ENCODE data around the gene PARD6B. TPM values are rescaled to one million over a fixed set of nuclear protein-coding genes. Genes with fewer than 3 reads are reported as not detected.
"Not testable (repeated sequence)": the region's sequence is repeated elsewhere in the genome, so short reads cannot be mapped to it uniquely, and the experiment has no call there.

PARD6B gene
- total and polyA plus RNA-seq, 4 donors, result 0.92 to 2.6 (median 1.6) TPM

DNA sequence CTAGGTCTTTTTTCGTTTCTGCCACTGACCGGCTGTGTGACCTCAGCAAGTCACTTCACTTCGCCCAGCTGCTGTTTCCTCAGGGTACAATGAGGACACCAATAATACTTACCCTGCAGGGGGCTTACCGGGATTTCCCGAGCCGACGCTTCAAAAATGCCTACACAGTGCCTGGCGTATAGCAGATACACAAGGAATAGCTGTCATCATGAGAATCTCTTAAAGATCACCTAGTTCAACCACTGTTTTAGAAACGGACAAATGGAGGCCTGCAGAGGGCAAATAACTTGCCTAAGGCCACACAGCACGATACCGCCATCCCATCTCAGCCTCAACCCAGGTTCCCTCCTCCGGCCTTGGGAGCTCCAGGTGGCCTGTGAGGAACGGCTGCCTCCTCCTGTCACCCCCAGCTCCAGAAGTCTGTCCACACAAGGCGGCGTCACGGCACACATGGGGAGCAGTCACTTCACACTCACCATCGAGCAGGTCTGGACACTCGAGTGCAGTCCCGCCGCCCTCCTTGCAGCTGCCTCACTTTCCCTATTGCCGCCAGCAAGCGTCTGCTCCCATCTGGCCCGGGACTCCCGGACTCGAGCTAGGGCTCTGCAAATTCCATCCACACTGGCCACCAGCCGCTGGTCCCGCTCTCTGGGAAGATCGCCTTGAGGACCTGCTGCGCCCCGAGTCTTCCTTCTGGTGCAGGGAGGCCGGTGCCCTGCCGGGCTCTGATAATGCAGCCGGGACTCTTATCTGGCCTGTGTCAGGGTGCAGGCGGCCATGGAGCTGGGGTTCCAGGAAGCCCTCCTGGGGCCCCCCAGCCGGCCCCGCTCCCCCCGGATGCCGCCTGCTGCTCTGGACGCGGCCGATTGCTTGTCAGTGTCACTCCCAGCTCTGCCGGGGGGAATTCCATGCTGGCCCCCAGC, 40.5 kb upstream of the PARD6B start, which contains the start of gene RIPOR3:
Gene RIPOR3, minus strand, starts transcription at position 893 of the 923 bp plus-strand sequence. Its CDS starts 414 bp downstream, at position 479.
- Histone ChIP-seq H3K4me3 (ENCODE audit: low read length in 2 of 2) (no peak within 1 kb of the TSS), H3K9me3 (ENCODE audit: control insufficient read depth, low read length) (no peaks in the 10 kb centered on the region), H3K4me1 (ENCODE audit: control insufficient read depth in 1 of 2, insufficient read depth in 2 of 2, low read length in 2 of 2) (no peaks in the 10 kb centered on the region), H3K27ac (ENCODE audit: low read depth in 1 of 2, low read length in 2 of 2) (no peak within 1 kb of the TSS), H3K27me3 (ENCODE audit: control insufficient read depth in 1 of 2, insufficient read depth in 2 of 2, low read length in 1 of 2) (no peaks in the 10 kb centered on the region), H3K36me3 (ENCODE audit: control insufficient read depth in 1 of 2, insufficient read depth in 2 of 2, low read length in 1 of 2) (no peaks in the 10 kb centered on the region)
- intact Hi-C loops (cut with DNase I), result no loop called here
- DNase-seq (peak in 1 of 2 donors; percentile 48), ATAC-seq (ENCODE audit: low FRiP score) (peak; percentile 39)
- WGBS, 2 donors, result 30 to 31% methylated on average over 42 of the region's 42 CpGs

DNA sequence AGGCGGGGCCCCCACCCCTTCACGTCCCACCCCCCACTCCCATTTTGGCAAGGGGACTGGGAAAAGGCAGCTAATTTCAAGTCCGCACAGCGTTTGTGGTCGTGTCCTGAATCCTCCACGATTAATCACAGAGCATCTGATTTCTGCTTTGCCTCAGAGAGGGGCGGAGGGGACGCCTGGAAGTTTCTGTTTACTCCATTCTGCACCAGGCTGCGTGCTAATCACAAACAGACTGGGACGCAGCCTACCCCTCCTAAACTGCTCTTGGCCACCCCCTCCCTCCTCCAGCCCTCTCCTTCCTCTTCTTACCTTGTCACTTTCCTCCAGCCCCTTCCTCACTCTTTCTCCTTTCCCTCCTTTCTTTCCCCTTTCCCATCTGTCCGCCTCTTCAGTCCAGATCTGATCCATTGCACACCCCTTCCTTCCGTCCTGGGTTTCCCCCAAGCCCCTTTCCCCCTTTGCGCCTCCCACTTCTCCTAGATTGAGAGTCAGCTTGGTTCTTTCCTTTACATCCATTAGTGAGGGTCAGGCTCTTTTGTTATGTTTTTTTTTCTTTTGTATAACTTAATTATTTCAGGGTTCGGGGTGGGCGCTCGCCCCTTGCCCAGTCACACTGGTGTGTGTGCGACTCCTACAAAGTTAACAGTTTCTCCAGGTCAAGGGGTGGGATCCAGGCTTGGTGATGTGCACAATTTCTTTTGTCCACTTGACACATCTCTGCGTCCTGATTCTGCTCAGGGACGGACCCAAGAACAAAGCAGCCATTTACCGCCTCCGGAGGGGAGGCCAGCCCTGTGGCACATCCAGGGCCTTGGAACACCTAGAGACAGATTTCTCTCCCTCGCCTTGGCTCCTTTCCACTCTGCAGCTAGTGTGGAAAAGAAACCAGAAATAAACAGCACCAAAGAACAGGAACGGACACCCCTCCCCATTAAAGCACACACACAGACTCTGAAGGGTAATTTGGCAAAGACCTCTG, 39.5 kb upstream of the PARD6B start:
- ATAC-seq (ENCODE audit: low FRiP score) (no peak), DNase-seq (no peak)
- H3K4me1 ChIP-seq (ENCODE audit: control insufficient read depth in 1 of 2, insufficient read depth in 2 of 2, low read length in 2 of 2), result no peaks in the 10 kb centered on the region
- H3K36me3 ChIP-seq (ENCODE audit: control insufficient read depth in 1 of 2, insufficient read depth in 2 of 2, low read length in 1 of 2), result no peaks in the 10 kb centered on the region
- intact Hi-C loops (cut with DNase I), result no loop called here
- no peak overlapping the region for H3K27ac ChIP-seq (ENCODE audit: low read depth in 1 of 2, low read length in 2 of 2)
- no peaks in the 10 kb centered on the region for H3K27me3 ChIP-seq (ENCODE audit: control insufficient read depth in 1 of 2, insufficient read depth in 2 of 2, low read length in 1 of 2)
- WGBS, 2 donors, result 45 to 48% methylated on average over 23 of the region's 23 CpGs
- no peak overlapping the region for H3K4me3 ChIP-seq (ENCODE audit: low read length in 2 of 2)
- H3K9me3 ChIP-seq (ENCODE audit: control insufficient read depth, low read length), result no peaks in the 10 kb centered on the region

DNA sequence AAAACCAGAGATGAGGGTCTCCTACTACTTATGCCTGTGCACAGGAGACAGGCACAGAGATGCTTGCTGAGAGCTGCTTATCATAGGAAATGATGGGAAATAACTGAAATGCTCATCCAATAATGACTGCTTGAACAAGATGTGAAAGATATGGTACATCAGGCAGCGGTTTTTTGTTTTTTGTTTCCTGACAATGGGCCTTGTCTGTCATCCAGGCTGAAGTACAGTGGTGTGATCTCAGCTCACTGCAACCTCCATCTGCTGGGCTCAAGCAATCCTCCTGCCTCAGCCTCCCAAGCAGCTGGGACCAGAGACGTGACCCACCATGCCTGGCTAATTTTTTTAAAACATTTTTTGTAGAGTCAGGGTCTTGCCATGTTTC, 38.8 kb upstream of the PARD6B start:
- DNase-seq (no peak), ATAC-seq (ENCODE audit: low FRiP score) (no peak)
- Histone ChIP-seq H3K36me3 (ENCODE audit: control insufficient read depth in 1 of 2, insufficient read depth in 2 of 2, low read length in 1 of 2) (no peaks in the 10 kb centered on the region), H3K27me3 (ENCODE audit: control insufficient read depth in 1 of 2, insufficient read depth in 2 of 2, low read length in 1 of 2) (no peaks in the 10 kb centered on the region), H3K4me1 (ENCODE audit: control insufficient read depth in 1 of 2, insufficient read depth in 2 of 2, low read length in 2 of 2) (no peaks in the 10 kb centered on the region), H3K4me3 (ENCODE audit: low read length in 2 of 2) (no peak overlapping the region), H3K27ac (ENCODE audit: low read depth in 1 of 2, low read length in 2 of 2) (no peak overlapping the region), H3K9me3 (ENCODE audit: control insufficient read depth, low read length) (no peaks in the 10 kb centered on the region)
- intact Hi-C loops (cut with DNase I), result no loop called here
- 92 to 95% methylated on average over 2 of the region's 2 CpGs for WGBS, 2 donors

DNA sequence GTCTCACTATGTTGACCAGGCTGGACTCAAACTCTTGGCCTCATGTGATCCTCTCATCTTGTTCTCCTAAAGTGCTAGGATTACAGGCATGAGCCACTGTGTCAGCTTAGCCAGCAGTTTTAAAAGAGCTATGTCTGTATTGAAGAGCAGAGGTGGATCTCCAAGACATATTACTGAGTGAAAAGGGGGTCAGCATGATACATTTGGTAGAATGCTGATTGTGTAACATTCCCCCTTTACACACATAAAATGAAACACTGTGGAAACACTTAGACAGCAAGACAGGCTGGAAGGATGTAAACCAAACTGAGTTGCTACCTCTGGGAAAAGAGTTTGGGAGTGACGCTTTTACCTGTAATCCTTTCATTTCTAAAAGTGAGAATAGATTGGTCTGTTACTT, 38.4 kb upstream of the PARD6B start:
- 95 to 97% methylated on average over 1 of the region's 1 CpG for WGBS, 2 donors
- Histone ChIP-seq H3K9me3 (ENCODE audit: control insufficient read depth, low read length) (no peaks in the 10 kb centered on the region), H3K27me3 (ENCODE audit: control insufficient read depth in 1 of 2, insufficient read depth in 2 of 2, low read length in 1 of 2) (no peaks in the 10 kb centered on the region), H3K36me3 (ENCODE audit: control insufficient read depth in 1 of 2, insufficient read depth in 2 of 2, low read length in 1 of 2) (no peaks in the 10 kb centered on the region), H3K4me3 (ENCODE audit: low read length in 2 of 2) (no peak overlapping the region), H3K27ac (ENCODE audit: low read depth in 1 of 2, low read length in 2 of 2) (no peak overlapping the region), H3K4me1 (ENCODE audit: control insufficient read depth in 1 of 2, insufficient read depth in 2 of 2, low read length in 2 of 2) (no peaks in the 10 kb centered on the region)
- intact Hi-C loops (cut with DNase I), result no loop called here
- ATAC-seq (ENCODE audit: low FRiP score), result no peak
- DNase-seq, result no peak

GRCh38 chr20:50694379-50695134, 36.8 kb upstream of the PARD6B start:
- H3K27ac ChIP-seq (ENCODE audit: low read depth in 1 of 2, low read length in 2 of 2), result no peak overlapping the region
- intact Hi-C loops (cut with DNase I), result no loop called here

DNA sequence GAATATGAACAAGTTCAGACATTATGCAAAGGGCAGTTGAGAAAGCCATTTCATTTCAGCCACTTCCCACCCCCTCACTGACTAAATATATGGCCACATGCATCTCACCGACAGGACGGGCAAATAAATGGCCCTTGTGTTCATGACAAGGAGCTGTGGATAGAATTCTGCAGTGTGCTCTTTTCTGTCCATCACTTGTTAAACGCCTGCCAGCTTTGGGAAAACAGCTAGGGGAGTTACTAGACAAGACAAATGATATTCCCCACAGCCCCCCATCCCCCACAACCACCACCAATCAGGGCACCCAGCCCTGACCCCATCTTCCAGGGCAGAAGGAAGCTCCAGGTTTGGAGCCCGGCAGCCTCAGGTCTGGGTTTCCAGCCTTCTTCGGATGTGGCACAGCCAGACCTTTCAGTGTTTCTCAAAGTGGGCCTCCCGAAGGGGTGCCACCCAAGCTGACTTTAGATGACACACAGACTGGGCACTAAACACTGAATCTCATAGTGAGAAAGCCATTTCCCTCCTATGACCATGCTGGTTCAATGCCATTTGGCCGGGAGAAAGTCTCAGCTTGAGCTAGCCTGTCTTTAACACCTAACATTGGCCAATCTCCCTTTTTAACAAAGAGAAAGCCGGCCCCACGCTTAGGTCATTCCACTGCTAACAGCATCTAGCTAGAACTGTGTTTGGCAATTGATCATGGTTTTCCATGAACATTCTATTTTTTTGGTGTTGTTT, 36.1 kb upstream of the PARD6B start:
- no peaks in the 10 kb centered on the region for H3K27me3 ChIP-seq (ENCODE audit: control insufficient read depth in 1 of 2, insufficient read depth in 2 of 2, low read length in 1 of 2)
- ATAC-seq (ENCODE audit: low FRiP score) (no peak), DNase-seq (peak in 1 of 2 donors; percentile 55)
- H3K4me1 ChIP-seq (ENCODE audit: control insufficient read depth in 1 of 2, insufficient read depth in 2 of 2, low read length in 2 of 2), result no peaks in the 10 kb centered on the region
- intact Hi-C loops (cut with DNase I), result no loop called here
- H3K4me3 ChIP-seq (ENCODE audit: low read length in 2 of 2), result no peak overlapping the region
- H3K36me3 ChIP-seq (ENCODE audit: control insufficient read depth in 1 of 2, insufficient read depth in 2 of 2, low read length in 1 of 2), result no peaks in the 10 kb centered on the region
- 47 to 48% methylated on average over 9 of the region's 9 CpGs for WGBS, 2 donors
- no peak overlapping the region for H3K27ac ChIP-seq (ENCODE audit: low read depth in 1 of 2, low read length in 2 of 2)
- H3K9me3 ChIP-seq (ENCODE audit: control insufficient read depth, low read length), result no peaks in the 10 kb centered on the region

More at GRCh38 chr20:50694379-50695134, 36.8 kb upstream of the PARD6B start:
- Histone ChIP-seq H3K4me1 (ENCODE audit: control insufficient read depth in 1 of 2, insufficient read depth in 2 of 2, low read length in 2 of 2) (no peaks in the 10 kb centered on the region), H3K36me3 (ENCODE audit: control insufficient read depth in 1 of 2, insufficient read depth in 2 of 2, low read length in 1 of 2) (no peaks in the 10 kb centered on the region), H3K4me3 (ENCODE audit: low read length in 2 of 2) (no peak overlapping the region), H3K27me3 (ENCODE audit: control insufficient read depth in 1 of 2, insufficient read depth in 2 of 2, low read length in 1 of 2) (no peaks in the 10 kb centered on the region), H3K9me3 (ENCODE audit: control insufficient read depth, low read length) (no peaks in the 10 kb centered on the region)
- ATAC-seq (ENCODE audit: low FRiP score) (no peak), DNase-seq (no peak)
- 75% methylated on average over 9 of the region's 9 CpGs for WGBS, 2 donors

DNA sequence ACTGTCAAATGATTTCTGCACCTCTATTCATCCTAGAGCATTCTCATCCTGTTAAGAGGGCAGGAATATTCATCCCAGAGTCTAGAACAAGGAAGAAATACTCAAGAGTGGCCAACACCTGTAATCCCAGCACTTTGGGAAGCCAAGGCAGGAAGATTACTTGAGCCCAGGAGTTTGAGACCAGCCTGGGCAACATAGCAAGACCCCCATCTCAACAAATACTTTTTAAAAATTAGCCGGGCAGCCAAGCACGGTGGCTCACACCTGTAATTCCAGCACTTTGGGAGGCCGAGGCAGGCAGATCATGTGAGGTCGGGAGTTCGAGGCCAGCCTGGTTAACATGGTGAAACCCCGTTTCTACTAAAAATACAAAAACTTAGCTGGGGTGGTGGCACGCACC, 33.1 kb upstream of the PARD6B start:
- H3K9me3 ChIP-seq (ENCODE audit: control insufficient read depth, low read length); DNase-seq; intact Hi-C loops (cut with DNase I): not testable (repeated sequence)

More for the DNA sequence above, 33.1 kb upstream of the PARD6B start:
- not testable (repeated sequence) for H3K4me3 ChIP-seq (ENCODE audit: low read length in 2 of 2); H3K4me1 ChIP-seq (ENCODE audit: control insufficient read depth in 1 of 2, insufficient read depth in 2 of 2, low read length in 2 of 2); ATAC-seq (ENCODE audit: low FRiP score); H3K27me3 ChIP-seq (ENCODE audit: control insufficient read depth in 1 of 2, insufficient read depth in 2 of 2, low read length in 1 of 2); H3K27ac ChIP-seq (ENCODE audit: low read depth in 1 of 2, low read length in 2 of 2); H3K36me3 ChIP-seq (ENCODE audit: control insufficient read depth in 1 of 2, insufficient read depth in 2 of 2, low read length in 1 of 2)
- 96 to 97% methylated on average over 7 of the region's 7 CpGs for WGBS, 2 donors

Measured in aorta (tissue), 5 donors.